Stimulated activated CD4-positive, alpha-beta T cell treated with anti-CD3 and anti-CD28 coated beads, Interleukin-1b, Interleukin-23, amount 100 ng/mL, for 1 hour (primary cell): ENCODE results near the gene DOCK4.

ENCODE experiments used
- DNase-seq, 2 donors: peaks; one replicate each; pipeline ENCODE4 v3.0.0-alpha.2; 2020; ENCODE audit warnings: low read depth in 2 of 2

Gene DOCK4

GRCh38 chr7:111763221-111763801 lies 442.9 kb downstream of the DOCK4 start:
- DNase-seq, result no peak

GRCh38 chr7:111762799-111763198 lies 443.4 kb downstream of the DOCK4 start:
- DNase-seq, result no peak

GRCh38 chr7:111762211-111762610 lies 444.0 kb downstream of the DOCK4 start:
- DNase-seq, result no peak

GRCh38 chr7:111760043-111760442 lies 446.2 kb downstream of the DOCK4 start:
- no peak for DNase-seq

- DNase-seq, result no peak
Measured at GRCh38 chr7:111758332-111758731, 447.9 kb downstream of the DOCK4 start.

- no peak for DNase-seq
Measured at GRCh38 chr7:111756687-111757178, 449.5 kb downstream of the DOCK4 start.

GRCh38 chr7:111755383-111755782 lies 450.8 kb downstream of the DOCK4 start:
- DNase-seq, result no peak

GRCh38 chr7:111753968-111754367 lies 452.2 kb downstream of the DOCK4 start:
- DNase-seq, result no peak

- peak; percentile 12 to 30 for DNase-seq
Measured at GRCh38 chr7:111752022-111752582, 454.1 kb downstream of the DOCK4 start.

- DNase-seq, result no peak
Measured at GRCh38 chr7:111750878-111751277, 455.3 kb downstream of the DOCK4 start.

- no peak for DNase-seq
Measured at GRCh38 chr7:111750228-111750627, 456.0 kb downstream of the DOCK4 start.

- DNase-seq, result no peak
Measured at GRCh38 chr7:111749625-111750024, 456.6 kb downstream of the DOCK4 start.

GRCh38 chr7:111747718-111748117 lies 458.5 kb downstream of the DOCK4 start:
- no peak for DNase-seq

GRCh38 chr7:111746950-111747349 lies 459.2 kb downstream of the DOCK4 start:
- DNase-seq, result no peak

- no peak for DNase-seq
Measured at GRCh38 chr7:111744501-111745155, 461.6 kb downstream of the DOCK4 start.

GRCh38 chr7:111743244-111743847 lies 462.9 kb downstream of the DOCK4 start:
- DNase-seq, result no peak

GRCh38 chr7:111741811-111742240 lies 464.4 kb downstream of the DOCK4 start:
- DNase-seq, result no peak

- DNase-seq, result no peak
Measured at GRCh38 chr7:111740942-111741341, 465.3 kb downstream of the DOCK4 start.

- no peak for DNase-seq
Measured at GRCh38 chr7:111736552-111736874, 469.7 kb downstream of the DOCK4 start.

- DNase-seq, result peak in 1 of 2 donors; percentile 35
Measured at GRCh38 chr7:111735661-111736551, 470.3 kb downstream of the DOCK4 start.

- no peak for DNase-seq
Measured at GRCh38 chr7:111734954-111735660, 471.1 kb downstream of the DOCK4 start.
